OCI-LY1 (cell line): ENCODE results near the gene MINDY4.

ENCODE experiments used
- H2AFZ ChIP-seq: fragments of 200-600 bp; sonication (generic), shearing (Covaris generic); 2 replicates; pipeline ENCODE4 v1.6.0; 2014; ENCODE audit warnings: antibody characterized with exemption, mild to moderate bottlenecking, low read length
- H3F3A ChIP-seq: fragments of 200-600 bp; sonication (generic), shearing (Covaris generic); 2 replicates; pipeline ENCODE4 v1.6.0; 2014; ENCODE audit warnings: mild to moderate bottlenecking, antibody characterized with exemption, low read length, moderate library complexity; ENCODE audit not compliant: insufficient read depth
- H3K27ac ChIP-seq: fragments of 200-600 bp; sonication (generic); 2 replicates; pipeline ENCODE4 v1.5.1; 2014; ENCODE audit warnings: low read length, mixed run types, mild to moderate bottlenecking, low read depth; ENCODE audit not compliant: poor library complexity, severe bottlenecking
- H3K27me3 ChIP-seq: fragments of 200-600 bp; sonication (generic); 2 replicates; pipeline ENCODE4 v1.6.0; 2014; ENCODE audit warnings: antibody characterized with exemption, mild to moderate bottlenecking, low read length, moderate library complexity; ENCODE audit not compliant: insufficient read depth
- H3K36me3 ChIP-seq: fragments of 200-600 bp; sonication (generic); 2 replicates; pipeline ENCODE4 v1.6.1; 2014; ENCODE audit warnings: mild to moderate bottlenecking, antibody characterized with exemption, low read length, moderate library complexity, mixed read lengths; ENCODE audit not compliant: insufficient read depth
- H3K4me1 ChIP-seq: fragments of 200-600 bp; sonication (generic); 2 replicates; pipeline ENCODE4 v1.5.1; 2014; ENCODE audit warnings: mild to moderate bottlenecking, low read length, moderate library complexity; ENCODE audit not compliant: insufficient read depth, severe bottlenecking
- H3K4me2 ChIP-seq: fragments of 200-600 bp; sonication (generic), shearing (Covaris generic); 2 replicates; pipeline ENCODE4 v1.6.1; 2014; ENCODE audit warnings: low read length
- H3K4me3 ChIP-seq: fragments of 200-600 bp; sonication (generic); 2 replicates; pipeline ENCODE4 v1.5.1; 2014; ENCODE audit warnings: low read length, low read depth, mild to moderate bottlenecking, mixed read lengths; ENCODE audit not compliant: poor library complexity, severe bottlenecking
- H3K79me2 ChIP-seq: fragments of 200-600 bp; shearing (Covaris generic); 2 replicates; pipeline ENCODE4 v1.6.1; 2016; ENCODE audit warnings: mixed run types, low read length, mixed read lengths; ENCODE audit not compliant: insufficient read depth
- H3K9ac ChIP-seq: fragments of 200-600 bp; sonication (generic), shearing (Covaris generic); 2 replicates; pipeline ENCODE4 v1.6.1; 2014; ENCODE audit warnings: mild to moderate bottlenecking, low read length, mixed read lengths
- H3K9me2 ChIP-seq: fragments of 200-600 bp; sonication (generic), shearing (Covaris generic); 2 replicates; pipeline ENCODE4 v1.6.1; 2014; ENCODE audit warnings: low read depth, mild to moderate bottlenecking, low read length, mixed read lengths
- H3K9me3 ChIP-seq: fragments of 200-600 bp; shearing (Covaris generic); 2 replicates; pipeline ENCODE4 v1.6.1; 2014; ENCODE audit warnings: low read length, mixed read lengths
- H4K20me1 ChIP-seq: fragments of 200-600 bp; sonication (generic), shearing (Covaris generic); 2 replicates; pipeline ENCODE4 v1.6.0; 2016; ENCODE audit warnings: mild to moderate bottlenecking, low read length; ENCODE audit not compliant: insufficient read depth
- CTCF ChIP-seq: fragments of 200-600 bp; sonication (generic), shearing (Covaris generic); IDR thresholded peaks from 2 replicates; pipeline ENCODE4 v1.5.1; 2017; ENCODE audit warnings: mild to moderate bottlenecking, antibody characterized with exemption, low read length, moderate library complexity, mixed read lengths
- EZH2 ChIP-seq: fragments of 200-600 bp; sonication (generic), shearing (Covaris generic); IDR thresholded peaks from 2 replicates; pipeline ENCODE4 v1.8.0; 2017; ENCODE audit warnings: borderline replicate concordance, mixed run types, mild to moderate bottlenecking, antibody characterized with exemption, low read length, moderate library complexity, mixed read lengths

Gene MINDY4

GRCh38 chr7:30810986-30811385 is 39.8 kb downstream of the MINDY4 start:
- Histone ChIP-seq H3K4me1 (no peaks in the 10 kb centered on the region), H4K20me1 (no peaks in the 10 kb centered on the region), H3K9ac (no peak overlapping the region), H3K4me3 (no peak overlapping the region), H3K4me2 (no peak overlapping the region), H3K9me2 (no peaks in the 10 kb centered on the region), H3K79me2 (no peaks in the 10 kb centered on the region), H3F3A (no peaks in the 10 kb centered on the region), H3K27ac (no peak overlapping the region), H3K27me3 (no peaks in the 10 kb centered on the region), H3K9me3 (no peaks in the 10 kb centered on the region), H3K36me3 (no peaks in the 10 kb centered on the region), H2AFZ (no peak overlapping the region)
- no peak for TF ChIP-seq CTCF
- no peak for TF ChIP-seq EZH2

- Histone ChIP-seq H3K4me3 (no peak overlapping the region), H3K27ac (no peak overlapping the region), H4K20me1 (no peaks in the 10 kb centered on the region), H3K9ac (no peak overlapping the region), H3K9me2 (no peaks in the 10 kb centered on the region), H3K4me2 (no peak overlapping the region), H2AFZ (no peak overlapping the region), H3F3A (no peaks in the 10 kb centered on the region), H3K27me3 (no peaks in the 10 kb centered on the region), H3K36me3 (no peaks in the 10 kb centered on the region), H3K4me1 (no peaks in the 10 kb centered on the region), H3K9me3 (no peaks in the 10 kb centered on the region), H3K79me2 (no peaks in the 10 kb centered on the region)
- TF ChIP-seq EZH2 (no peak), CTCF (no peak)
Measured at GRCh38 chr7:30812676-30813075, 41.5 kb downstream of the MINDY4 start.

GRCh38 chr7:30813466-30813865 is 42.2 kb downstream of the MINDY4 start:
- Histone ChIP-seq H3K9me2 (no peaks in the 10 kb centered on the region), H3K27me3 (no peaks in the 10 kb centered on the region), H2AFZ (no peak overlapping the region), H3K4me2 (no peak overlapping the region), H3K79me2 (no peaks in the 10 kb centered on the region), H3F3A (no peaks in the 10 kb centered on the region), H4K20me1 (no peaks in the 10 kb centered on the region), H3K9me3 (no peaks in the 10 kb centered on the region), H3K27ac (no peak overlapping the region), H3K9ac (no peak overlapping the region), H3K4me3 (no peak overlapping the region), H3K4me1 (no peaks in the 10 kb centered on the region), H3K36me3 (no peaks in the 10 kb centered on the region)
- no peak for TF ChIP-seq EZH2
- TF ChIP-seq CTCF, result no peak
